SK-N-SH (cell line): ENCODE measurements around the gene EIF2S2. TPM values are rescaled to one million over a fixed set of nuclear protein-coding genes. Genes with fewer than 3 reads are reported as not detected.

Experiments
- CTCF ChIA-PET: fragments of 300-600, 350-600 bp; formaldehyde crosslinking; extraction: SDS; loops from one replicate; lab custom pipeline; 2021; lab: Yijun Ruan, JAX
- POLR2A ChIA-PET: fragments of 350-600 bp; sonication (Branson Sonifier 250); formaldehyde crosslinking; extraction: SDS; loops from one replicate; lab custom pipeline; 2020; ENCODE audit warnings: antibody characterized with exemption, inconsistent platforms; lab: Yijun Ruan, JAX
- DNase-seq: peaks from one replicate; pipeline ENCODE4 v3.0.0; 2012
- H2AFZ ChIP-seq: fragments of 200-600 bp; sonication (generic); 2 replicates; pipeline ENCODE4 v1.8.1; 2016; ENCODE audit warnings: antibody characterized with exemption, mild to moderate bottlenecking, low read depth
- H3F3A ChIP-seq: fragments of 200-600 bp; sonication (generic); replicated peaks from 2 replicates; pipeline ENCODE3; 2016; ENCODE audit warnings: antibody characterized with exemption, mild to moderate bottlenecking; ENCODE audit not compliant: insufficient read depth
- H3K27ac ChIP-seq, 2 experiments: fragments of 200-500 bp in 1 of 2; fragments of 200-600 bp in 1 of 2; sonication (Bioruptor generic) in 1 of 2; sonication (generic), shearing (Covaris generic) in 1 of 2; 2 replicates each; pipeline versions ENCODE4 v1.5.1 to v1.6.1; 2014 to 2016; ENCODE audit warnings: low read depth in 2 of 2, inconsistent platforms in 1 of 2, low read length in 1 of 2, mild to moderate bottlenecking in 1 of 2, mixed read lengths in 1 of 2
- H3K27me3 ChIP-seq: fragments of 200-600 bp; sonication (generic), shearing (Covaris generic); 2 replicates; pipeline ENCODE4 v1.6.1; 2016; ENCODE audit warnings: mixed run types; ENCODE audit not compliant: insufficient read depth
- H3K36me3 ChIP-seq, 2 experiments: fragments of 200-500 bp in 1 of 2; fragments of 200-600 bp in 1 of 2; sonication (Bioruptor generic) in 1 of 2; sonication (generic) in 1 of 2; replicated peaks in 1 of 2; 2 replicates each; pipeline versions ENCODE3 to v1.5.1; 2014 to 2016; ENCODE audit warnings: low read length in 1 of 2, mild to moderate bottlenecking in 1 of 2; ENCODE audit not compliant: insufficient read depth in 2 of 2, control insufficient read depth in 1 of 2
- H3K4me1 ChIP-seq, 2 experiments: fragments of 200-500 bp in 1 of 2; fragments of 200-600 bp in 1 of 2; sonication (Bioruptor generic) in 1 of 2; sonication (generic), shearing (Covaris generic) in 1 of 2; 2 replicates each; pipeline versions ENCODE4 v1.5.1 to v1.6.1; 2014 to 2016; ENCODE audit warnings: low read depth in 1 of 2, low read length in 1 of 2, mixed run types in 1 of 2; ENCODE audit not compliant: insufficient read depth in 2 of 2, control insufficient read depth in 1 of 2
- H3K4me2 ChIP-seq: fragments of 200-600 bp; sonication (generic), shearing (Covaris generic); 2 replicates; pipeline ENCODE4 v1.6.1; 2017; ENCODE audit warnings: mixed run types
- H3K4me3 ChIP-seq, 2 experiments: fragments of 200-500 bp in 1 of 2; fragments of 200-600 bp in 1 of 2; sonication (Bioruptor generic) in 1 of 2; sonication (generic), shearing (Covaris generic) in 1 of 2; 2 replicates each; pipeline versions ENCODE4 v1.5.1 to v1.8.1; 2014 to 2016; ENCODE audit warnings: low read depth in 2 of 2, inconsistent platforms in 1 of 2, low read length in 1 of 2, mild to moderate bottlenecking in 1 of 2, mixed read lengths in 1 of 2, moderate library complexity in 1 of 2
- H3K79me2 ChIP-seq: fragments of 200-600 bp; sonication (generic); 2 replicates; pipeline ENCODE4 v1.8.1; 2017; ENCODE audit warnings: mild to moderate bottlenecking; ENCODE audit not compliant: insufficient read depth
- H3K9ac ChIP-seq: fragments of 200-600 bp; sonication (generic); 2 replicates; pipeline ENCODE4 v1.6.1; 2017; ENCODE audit warnings: mixed run types
- H3K9me2 ChIP-seq: fragments of 200-600 bp; sonication (generic); 2 replicates; pipeline ENCODE4 v1.6.1; 2017; ENCODE audit warnings: mixed run types
- H3K9me3 ChIP-seq: fragments of 200-600 bp; sonication (generic); 2 replicates; pipeline ENCODE4 v1.6.1; 2017; ENCODE audit warnings: mixed run types, mild to moderate bottlenecking, moderate library complexity
- H4K20me1 ChIP-seq: fragments of 200-600 bp; sonication (generic); 2 replicates; pipeline ENCODE4 v1.6.1; 2017; ENCODE audit warnings: mild to moderate bottlenecking, mixed run types; ENCODE audit not compliant: insufficient read depth
- ELF1 ChIP-seq: IDR thresholded peaks from 2 replicates; pipeline ENCODE4 v1.4.0; 2012
- EP300 ChIP-seq, 2 experiments: IDR thresholded peaks; 2 replicates each; pipeline versions ENCODE4 v1.4.0 to v1.6.1; 2012; ENCODE audit warnings: borderline replicate concordance in 1 of 2, low read depth in 1 of 2, low read length in 1 of 2
- EZH2phosphoT487 ChIP-seq: fragments of 200-600 bp; sonication (generic); IDR thresholded peaks from 2 replicates; pipeline ENCODE4 v1.6.1; 2017; ENCODE audit warnings: low read depth, mixed run types, mild to moderate bottlenecking, antibody characterized with exemption, moderate library complexity, borderline replicate concordance
- FOXJ3 ChIP-seq: sonication (generic); formaldehyde crosslinking; IDR thresholded peaks from 2 replicates; pipeline ENCODE4 v1.5.1; 2020; ENCODE audit warnings: mild to moderate bottlenecking, missing genetic modification reagents
- GABPA ChIP-seq: IDR thresholded peaks from 2 replicates; pipeline ENCODE4 v1.4.0; 2012; ENCODE audit warnings: low read depth, mild to moderate bottlenecking
- GATA2 ChIP-seq: sonication (generic); formaldehyde crosslinking; IDR thresholded peaks from 2 replicates; pipeline ENCODE4 v1.5.0; 2020; ENCODE audit warnings: mild to moderate bottlenecking, missing genetic modification reagents
- IRF3 ChIP-seq: fragments of 150-350 bp; IDR thresholded peaks from 2 replicates; pipeline ENCODE4 v1.6.1; 2016; ENCODE audit warnings: mild to moderate bottlenecking, low read depth, low read length
- JUND ChIP-seq: IDR thresholded peaks from 2 replicates; pipeline ENCODE4 v1.4.0; 2012
- MAX ChIP-seq: IDR thresholded peaks from 2 replicates; pipeline ENCODE4 v1.4.0; 2012; ENCODE audit warnings: low read depth
- MEF2A ChIP-seq: IDR thresholded peaks from 2 replicates; pipeline ENCODE4 v1.4.0; 2012; ENCODE audit warnings: low read depth, borderline replicate concordance
- PBX3 ChIP-seq: IDR thresholded peaks from 2 replicates; pipeline ENCODE4; 2012
- POLR2AphosphoS5 ChIP-seq: IDR thresholded peaks from 2 replicates; pipeline ENCODE4 v1.6.1; 2012; ENCODE audit warnings: low read depth, low read length
- RCOR1 ChIP-seq: fragments of 150-350 bp; IDR thresholded peaks from 2 replicates; pipeline ENCODE4 v1.6.1; 2017; ENCODE audit warnings: antibody characterized with exemption, low read length
- RFX5 ChIP-seq: IDR thresholded peaks from 2 replicates; pipeline ENCODE4 v1.6.1; 2012; ENCODE audit warnings: mild to moderate bottlenecking, improper control_type of control experiment, low read length
- TAF1 ChIP-seq: IDR thresholded peaks from 2 replicates; pipeline ENCODE4 v1.6.1; 2012; ENCODE audit warnings: low read depth, mild to moderate bottlenecking, low read length, moderate library complexity, borderline replicate concordance
- TEAD4 ChIP-seq: IDR thresholded peaks from 2 replicates; pipeline ENCODE4 v1.4.0; 2012; ENCODE audit warnings: mild to moderate bottlenecking, borderline replicate concordance; ENCODE audit not compliant: insufficient read depth
- YY1 ChIP-seq: IDR thresholded peaks from 2 replicates; pipeline ENCODE4 v1.4.0; 2012; ENCODE audit warnings: low read depth, mild to moderate bottlenecking
- WGBS: methylation state at CpG from one replicate; pipeline ENCODE4 v1.1.6; 2017; ENCODE audit warnings: low lambda C conversion rate; 5-methylcytosine and 5-hydroxymethylcytosine counted together
- polyA plus RNA-seq, 3 experiments: library from polyadenylated mRNA; depleted of rRNA; stranded (reverse); fragments of >200 nt; gene quantifications; 2 replicates each; pipeline ENCODE4 v1.2.3, GENCODE V29; 2012
- TF ChIP-seq, protein P1 (sequence below): fragments of 150-350 bp; IDR thresholded peaks from 2 replicates; pipeline ENCODE4 v1.6.1; 2017; ENCODE audit warnings: antibody characterized with exemption, low read length, low read depth, borderline replicate concordance
- TF ChIP-seq, protein P2 (sequence below): IDR thresholded peaks from 2 replicates; pipeline ENCODE4 v1.4.0; 2012; ENCODE audit warnings: low read depth, borderline replicate concordance
- TF ChIP-seq, protein P3 (sequence below): fragments of 200-600 bp; sonication (generic); IDR thresholded peaks from 2 replicates; pipeline ENCODE4 v1.6.1; 2017; ENCODE audit warnings: antibody characterized with exemption, mild to moderate bottlenecking, moderate library complexity

The EIF2S2 gene
- polyA plus RNA-seq, 1 of the 3 experiments (the other 2 are of a cell fraction): 50.7 TPM

DNA sequence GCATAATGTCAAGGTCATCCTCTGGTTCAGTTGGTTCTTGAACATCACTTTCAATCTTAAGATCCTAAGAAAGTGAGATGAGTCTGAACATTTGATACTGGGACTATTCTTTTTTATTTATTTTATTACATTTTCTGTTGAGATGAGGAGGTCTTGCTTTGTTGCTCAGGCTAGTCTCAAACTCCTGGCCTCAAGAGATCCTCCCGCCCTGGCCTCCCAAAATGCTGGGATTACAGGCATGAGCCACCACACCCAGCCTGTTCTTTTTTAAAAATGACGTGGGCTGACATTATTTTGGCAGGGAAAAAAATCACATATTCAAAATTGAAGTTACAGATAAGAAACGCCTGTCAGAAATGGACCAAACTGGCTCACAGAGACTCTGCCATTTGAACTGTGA is 13.5 kb downstream of the EIF2S2 start:
- CTCF ChIA-PET: no interaction called here

More for the DNA sequence above, 13.5 kb downstream of the EIF2S2 start:
- POLR2A ChIA-PET: no interaction called here
- H3K36me3 ChIP-seq: peaks cover 75 to 94% of the 10 kb centered on the region in 2 experiments
- no peak overlapping the region for H2AFZ ChIP-seq
- H3K27ac ChIP-seq: no peak overlapping the region
- 83% methylated on average over 3 of the region's 3 CpGs for WGBS
- no peak overlapping the region for H3K4me3 ChIP-seq
- H3K9me2 ChIP-seq: no peaks in the 10 kb centered on the region
- peaks cover 0 to 3% of the 10 kb centered on the region in 2 experiments; a peak in 1 of 4 replicates for H3K4me1 ChIP-seq
- TF ChIP-seq JUND (no peak), ELF1 (no peak), IRF3 (no peak), GATA2 (CRISPR knock-in tag) (no peak), TAF1 (no peak), GABPA (no peak), PBX3 (no peak), RCOR1 (no peak), FOXJ3 (CRISPR knock-in tag) (no peak), TEAD4 (no peak), EP300 (IDR thresholded peaks at IDR 0.05; ENCODE audit: borderline replicate concordance in 1 of 2, low read depth in 1 of 2, low read length in 1 of 2) (no peak), EZH2phosphoT487 (no peak), YY1 (no peak), MAX (no peak), POLR2AphosphoS5 (no peak), MEF2A (no peak), RFX5 (no peak)
- TF ChIP-seq, protein P1, sequence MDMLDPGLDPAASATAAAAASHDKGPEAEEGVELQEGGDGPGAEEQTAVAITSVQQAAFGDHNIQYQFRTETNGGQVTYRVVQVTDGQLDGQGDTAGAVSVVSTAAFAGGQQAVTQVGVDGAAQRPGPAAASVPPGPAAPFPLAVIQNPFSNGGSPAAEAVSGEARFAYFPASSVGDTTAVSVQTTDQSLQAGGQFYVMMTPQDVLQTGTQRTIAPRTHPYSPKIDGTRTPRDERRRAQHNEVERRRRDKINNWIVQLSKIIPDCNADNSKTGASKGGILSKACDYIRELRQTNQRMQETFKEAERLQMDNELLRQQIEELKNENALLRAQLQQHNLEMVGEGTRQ: no peak
- TF ChIP-seq, protein P2, sequence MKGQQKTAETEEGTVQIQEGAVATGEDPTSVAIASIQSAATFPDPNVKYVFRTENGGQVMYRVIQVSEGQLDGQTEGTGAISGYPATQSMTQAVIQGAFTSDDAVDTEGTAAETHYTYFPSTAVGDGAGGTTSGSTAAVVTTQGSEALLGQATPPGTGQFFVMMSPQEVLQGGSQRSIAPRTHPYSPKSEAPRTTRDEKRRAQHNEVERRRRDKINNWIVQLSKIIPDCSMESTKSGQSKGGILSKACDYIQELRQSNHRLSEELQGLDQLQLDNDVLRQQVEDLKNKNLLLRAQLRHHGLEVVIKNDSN: no peak
- TF ChIP-seq, protein P3, sequence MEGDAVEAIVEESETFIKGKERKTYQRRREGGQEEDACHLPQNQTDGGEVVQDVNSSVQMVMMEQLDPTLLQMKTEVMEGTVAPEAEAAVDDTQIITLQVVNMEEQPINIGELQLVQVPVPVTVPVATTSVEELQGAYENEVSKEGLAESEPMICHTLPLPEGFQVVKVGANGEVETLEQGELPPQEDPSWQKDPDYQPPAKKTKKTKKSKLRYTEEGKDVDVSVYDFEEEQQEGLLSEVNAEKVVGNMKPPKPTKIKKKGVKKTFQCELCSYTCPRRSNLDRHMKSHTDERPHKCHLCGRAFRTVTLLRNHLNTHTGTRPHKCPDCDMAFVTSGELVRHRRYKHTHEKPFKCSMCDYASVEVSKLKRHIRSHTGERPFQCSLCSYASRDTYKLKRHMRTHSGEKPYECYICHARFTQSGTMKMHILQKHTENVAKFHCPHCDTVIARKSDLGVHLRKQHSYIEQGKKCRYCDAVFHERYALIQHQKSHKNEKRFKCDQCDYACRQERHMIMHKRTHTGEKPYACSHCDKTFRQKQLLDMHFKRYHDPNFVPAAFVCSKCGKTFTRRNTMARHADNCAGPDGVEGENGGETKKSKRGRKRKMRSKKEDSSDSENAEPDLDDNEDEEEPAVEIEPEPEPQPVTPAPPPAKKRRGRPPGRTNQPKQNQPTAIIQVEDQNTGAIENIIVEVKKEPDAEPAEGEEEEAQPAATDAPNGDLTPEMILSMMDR: no peak
- peaks cover 47% of the 10 kb centered on the region for H3F3A ChIP-seq
- no peaks in the 10 kb centered on the region for H3K9me3 ChIP-seq
- H4K20me1 ChIP-seq: peaks cover 87% of the 10 kb centered on the region
- H3K79me2 ChIP-seq: peaks cover 72% of the 10 kb centered on the region
- H3K4me2 ChIP-seq: no peak overlapping the region
- no peak for DNase-seq
- no peaks in the 10 kb centered on the region for H3K27me3 ChIP-seq
- no peak overlapping the region for H3K9ac ChIP-seq
